ENCODE measurements around the gene CNTNAP2.
"Not testable (repeated sequence)": the region's sequence is repeated elsewhere in the genome, so short reads cannot be mapped to it uniquely, and the experiment has no call there.

The CNTNAP2 gene

GRCh38 chr7:147595042-147595441 lies 1478.4 kb downstream of the CNTNAP2 start:
- no peak for DNase-seq

DNA sequence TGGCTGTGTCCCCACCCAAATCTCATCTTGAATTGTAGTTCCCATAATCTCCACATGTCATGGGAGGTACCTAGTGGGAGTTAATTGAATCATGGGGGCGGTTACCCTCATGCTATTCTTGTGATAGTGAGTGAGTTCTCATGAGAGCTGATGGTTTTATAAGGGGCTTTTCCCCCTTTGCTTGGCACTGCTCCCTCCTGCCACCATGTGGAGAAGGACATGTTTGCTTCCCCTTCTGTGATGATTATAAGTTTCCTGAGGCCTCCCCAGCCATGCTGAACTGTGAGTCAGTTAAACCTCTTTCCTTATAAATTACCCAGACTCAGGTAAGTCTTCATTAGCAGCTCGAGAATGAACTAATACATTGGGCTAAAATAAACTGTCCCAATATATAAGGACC lies 1482.1 kb downstream of the CNTNAP2 start:
- not testable (repeated sequence) for DNase-seq

GRCh38 chr7:147605323-147605722 lies 1488.7 kb downstream of the CNTNAP2 start:
- DNase-seq, result no peak

DNA sequence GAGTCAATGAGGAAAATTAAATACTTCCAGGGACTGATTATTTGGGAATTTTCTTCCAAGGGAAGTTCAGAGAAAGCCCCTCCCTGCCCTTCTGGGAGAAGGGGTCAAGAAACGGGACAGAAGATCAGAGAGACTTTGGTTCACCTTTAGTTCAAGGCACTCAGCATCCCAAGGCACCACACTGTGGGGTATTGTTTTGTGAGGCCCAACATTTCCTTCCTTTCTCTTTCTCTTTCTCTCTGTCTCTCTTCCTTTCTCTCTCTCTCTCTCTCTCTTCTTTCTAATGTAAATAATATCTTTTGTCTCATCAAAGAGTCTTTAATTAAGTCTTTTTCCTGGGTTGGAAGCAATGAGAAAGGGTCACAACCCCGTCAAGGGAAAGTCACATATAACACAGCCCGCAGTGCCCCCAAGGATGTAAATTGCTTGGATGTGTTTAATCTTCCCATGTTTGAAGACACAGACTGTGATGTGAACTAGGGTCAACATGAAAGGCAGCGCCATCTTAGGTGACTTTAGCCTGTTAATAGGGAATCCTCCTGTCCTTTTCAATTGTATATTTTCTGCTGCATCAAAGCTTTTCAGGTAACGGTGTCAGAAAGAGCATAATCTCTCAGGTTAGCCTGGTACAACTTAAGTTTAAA lies 1490.7 kb downstream of the CNTNAP2 start:
- no peak for DNase-seq

DNA sequence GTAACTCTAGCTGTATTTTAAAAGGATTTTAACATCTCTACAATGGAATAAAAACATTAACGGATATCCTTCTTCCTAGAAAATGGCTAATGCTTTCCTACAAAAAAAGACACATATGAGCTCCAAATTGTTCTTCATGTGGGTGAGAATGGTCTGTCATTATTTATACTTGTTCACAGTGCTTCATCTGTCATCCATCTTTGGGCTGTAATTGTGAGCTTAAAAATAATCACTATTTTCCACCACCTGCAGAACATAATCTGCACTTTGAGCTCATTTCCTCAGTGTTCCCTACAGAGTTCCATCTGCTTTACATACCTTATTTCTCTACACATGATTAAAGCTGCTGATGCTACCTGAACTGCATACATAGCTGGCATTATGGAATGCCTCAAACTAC lies 1494.8 kb downstream of the CNTNAP2 start:
- DNase-seq, result no peak

DNA sequence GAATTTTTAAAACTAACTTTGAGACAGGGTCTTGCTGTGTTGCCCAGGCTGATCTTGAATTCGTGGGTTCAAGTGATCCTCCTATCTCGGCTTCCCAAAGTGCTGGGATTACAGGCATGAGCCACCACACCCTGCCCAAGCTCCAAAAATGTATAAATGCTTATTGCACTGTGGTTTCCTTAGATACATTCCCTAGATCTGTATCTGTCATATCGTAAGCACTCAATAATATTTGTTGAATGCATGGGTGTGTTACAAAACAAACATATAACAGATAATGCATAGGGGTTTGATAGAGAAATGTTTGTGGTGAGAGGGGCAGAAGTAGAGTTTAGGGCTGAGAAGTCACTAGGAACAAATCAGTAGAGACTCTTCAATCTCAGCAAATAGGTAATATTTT lies 1518.7 kb downstream of the CNTNAP2 start:
- no peak for DNase-seq

- no peak for DNase-seq
Measured at GRCh38 chr7:147636553-147636952, 1520.0 kb downstream of the CNTNAP2 start.

GRCh38 chr7:147638566-147638965 lies 1522.0 kb downstream of the CNTNAP2 start:
- no peak for DNase-seq

GRCh38 chr7:147639037-147639436 lies 1522.4 kb downstream of the CNTNAP2 start:
- no peak for DNase-seq

- no peak for DNase-seq
Measured at GRCh38 chr7:147639751-147640150, 1523.2 kb downstream of the CNTNAP2 start.

- DNase-seq, result no peak
Measured at GRCh38 chr7:147640821-147641220, 1524.2 kb downstream of the CNTNAP2 start.

DNA sequence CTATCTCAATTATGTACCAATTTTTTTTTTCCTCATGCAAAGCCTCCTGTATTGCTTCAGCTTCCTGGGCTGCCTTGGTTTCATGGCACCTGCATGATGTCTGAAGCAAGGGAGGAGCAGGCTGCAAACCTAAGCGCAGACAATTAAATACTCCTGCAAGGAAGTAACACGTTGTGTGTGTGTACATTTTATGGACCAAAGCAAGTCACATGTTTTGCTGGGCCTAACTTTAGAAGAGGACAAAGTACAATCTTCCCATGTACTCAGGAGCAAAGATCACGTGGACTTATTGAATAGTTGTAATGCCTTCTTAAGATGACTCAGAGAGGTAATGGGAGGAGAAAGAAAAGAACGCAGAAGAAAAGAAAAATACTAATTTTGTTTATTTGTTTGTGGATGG lies 1530.0 kb downstream of the CNTNAP2 start:
- DNase-seq, result no peak

- no peak for DNase-seq
Measured at GRCh38 chr7:147650991-147651390, 1534.4 kb downstream of the CNTNAP2 start.

- DNase-seq, result no peak
Measured at GRCh38 chr7:147651601-147652000, 1535.0 kb downstream of the CNTNAP2 start.

- no peak for DNase-seq
Measured at GRCh38 chr7:147653456-147653855, 1536.9 kb downstream of the CNTNAP2 start.

- DNase-seq, result no peak
Measured at GRCh38 chr7:147658392-147658967, 1541.9 kb downstream of the CNTNAP2 start.

- no peak for DNase-seq
Measured at GRCh38 chr7:147659036-147659995, 1542.7 kb downstream of the CNTNAP2 start.

DNA sequence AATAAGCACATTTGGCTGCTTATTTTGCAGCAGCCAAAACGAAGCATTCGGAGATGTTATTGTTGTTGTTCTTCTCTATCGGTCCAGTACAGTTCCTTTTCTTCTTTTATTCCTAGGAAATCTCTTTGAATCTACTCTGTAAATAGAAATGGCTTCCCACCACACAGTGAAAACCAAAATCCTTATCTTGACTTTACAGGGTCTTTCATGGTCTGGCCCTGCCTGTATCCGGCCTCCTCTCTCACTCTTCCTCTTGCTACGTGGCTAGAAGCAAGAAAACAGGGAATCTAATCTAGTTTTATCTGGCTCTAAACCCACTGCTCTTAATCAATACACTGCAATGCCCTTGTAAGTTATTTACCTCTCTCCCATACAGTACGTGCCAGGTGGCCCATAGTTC lies 1547.9 kb downstream of the CNTNAP2 start:
- DNase-seq, result no peak

DNA sequence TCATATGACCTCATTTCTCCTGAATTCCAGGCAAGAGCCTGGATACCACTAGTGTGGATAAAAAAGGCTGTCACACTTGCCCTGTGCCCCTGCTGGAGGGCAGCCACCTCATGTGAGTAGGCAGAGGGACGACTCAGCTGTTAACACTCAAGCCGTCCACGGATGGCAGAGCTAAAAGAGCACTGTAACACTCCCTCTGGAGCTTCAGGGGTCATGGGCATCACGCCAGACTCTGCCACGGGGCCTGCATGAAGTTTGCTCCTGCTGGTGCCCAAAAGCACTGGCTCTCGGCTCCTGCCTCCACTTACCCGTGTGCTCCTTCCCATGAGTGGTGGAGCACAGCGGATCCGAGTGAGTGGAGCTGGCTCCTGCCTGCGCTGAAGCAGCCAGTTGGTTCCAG lies 1554.2 kb downstream of the CNTNAP2 start:
- no peak for DNase-seq

DNA sequence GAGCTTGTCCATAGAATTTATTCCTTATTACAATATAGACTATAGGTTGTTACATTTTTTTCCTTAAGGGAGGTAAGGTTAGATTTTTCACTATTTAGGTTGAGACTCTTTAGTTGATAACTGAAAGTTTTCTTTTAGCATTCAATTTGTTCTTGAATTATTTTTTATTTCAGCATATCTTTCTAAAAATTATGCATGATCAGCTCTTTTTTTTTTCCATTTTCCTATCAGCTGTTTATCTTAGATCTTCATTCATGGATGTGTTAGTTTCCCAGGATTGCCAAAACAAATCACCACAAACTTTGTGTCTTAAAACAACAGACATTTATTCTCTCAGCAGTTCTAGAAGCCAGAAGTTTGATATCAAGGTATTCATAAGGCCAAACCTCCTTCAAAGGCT lies 1558.1 kb downstream of the CNTNAP2 start:
- no peak for DNase-seq

DNA sequence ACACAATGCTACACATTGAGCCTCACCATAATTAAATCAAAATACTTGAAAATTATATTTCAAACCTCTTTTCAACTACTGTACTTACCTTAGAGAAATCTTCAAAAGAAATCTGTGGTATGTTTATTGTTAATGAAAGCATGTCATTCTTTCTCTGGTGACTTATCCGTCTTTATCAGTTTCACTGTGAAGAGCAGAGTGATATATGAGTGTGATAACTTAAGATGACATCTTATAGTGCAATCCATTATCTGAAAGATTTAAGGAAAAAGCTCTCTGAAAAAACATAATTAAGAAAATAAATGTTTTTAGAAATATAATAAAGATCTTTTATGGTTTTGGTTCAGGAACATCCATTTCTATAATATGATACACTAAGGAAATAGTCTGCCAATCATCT lies 1562.3 kb downstream of the CNTNAP2 start:
- no peak for DNase-seq

GRCh38 chr7:147681530-147681929 lies 1564.9 kb downstream of the CNTNAP2 start:
- no peak for DNase-seq

- no peak for DNase-seq
Measured at GRCh38 chr7:147700702-147701101, 1584.1 kb downstream of the CNTNAP2 start.

DNA sequence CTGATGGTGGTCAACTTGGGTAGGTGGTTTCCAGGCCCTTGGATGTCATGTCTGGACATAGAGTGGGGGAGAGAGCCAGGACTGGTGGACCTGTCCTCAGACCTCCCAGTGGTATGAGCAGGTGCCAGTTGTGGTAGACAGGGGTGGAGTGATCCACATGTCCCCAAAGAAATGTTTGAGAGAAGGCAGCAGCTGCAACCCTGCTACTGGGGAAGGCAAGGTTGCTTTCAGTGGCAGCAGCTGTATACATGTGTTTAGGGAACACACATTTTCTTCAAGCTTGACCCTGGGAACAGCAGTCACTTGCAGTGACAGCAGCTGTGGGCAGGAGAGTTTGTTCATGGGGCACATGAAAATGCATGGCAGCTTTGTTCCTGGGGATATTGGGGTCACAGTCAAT lies 1591.3 kb downstream of the CNTNAP2 start:
- no peak for DNase-seq

All from NCI-H2171 (cell line).